RWPE1 (cell line): ENCODE measurements around the gene KDM4D.
"Not testable (repeated sequence)": the region's sequence is repeated elsewhere in the genome, so short reads cannot be mapped to it uniquely, and the experiment has no call there.

Source experiments
- CTCF ChIA-PET: fragments of 350-600 bp; sonication (Branson Sonifier 250); formaldehyde crosslinking; extraction: SDS; loops from one replicate; lab custom pipeline; 2021; lab: Yijun Ruan, JAX
- POLR2A ChIA-PET: fragments of 400-600 bp; formaldehyde crosslinking; extraction: SDS; loops from one replicate; lab custom pipeline; 2020; ENCODE audit warnings: antibody characterized with exemption; ENCODE audit not compliant: low non-redundant PET; lab: Yijun Ruan, JAX
- DNase-seq: peaks from one replicate; pipeline ENCODE4 v3.0.0; 2012; ENCODE audit warnings: low spot score
- H3K27ac ChIP-seq: fragments of 450-650 bp; 2 replicates; pipeline ENCODE4 v1.5.1; 2017
- TF ChIP-seq, protein P1 (sequence below): fragments of 450-650 bp; conservative IDR thresholded peaks from 2 replicates; pipeline ENCODE4 v1.5.1; 2017; ENCODE audit warnings: low read depth, mild to moderate bottlenecking

KDM4D gene

DNA sequence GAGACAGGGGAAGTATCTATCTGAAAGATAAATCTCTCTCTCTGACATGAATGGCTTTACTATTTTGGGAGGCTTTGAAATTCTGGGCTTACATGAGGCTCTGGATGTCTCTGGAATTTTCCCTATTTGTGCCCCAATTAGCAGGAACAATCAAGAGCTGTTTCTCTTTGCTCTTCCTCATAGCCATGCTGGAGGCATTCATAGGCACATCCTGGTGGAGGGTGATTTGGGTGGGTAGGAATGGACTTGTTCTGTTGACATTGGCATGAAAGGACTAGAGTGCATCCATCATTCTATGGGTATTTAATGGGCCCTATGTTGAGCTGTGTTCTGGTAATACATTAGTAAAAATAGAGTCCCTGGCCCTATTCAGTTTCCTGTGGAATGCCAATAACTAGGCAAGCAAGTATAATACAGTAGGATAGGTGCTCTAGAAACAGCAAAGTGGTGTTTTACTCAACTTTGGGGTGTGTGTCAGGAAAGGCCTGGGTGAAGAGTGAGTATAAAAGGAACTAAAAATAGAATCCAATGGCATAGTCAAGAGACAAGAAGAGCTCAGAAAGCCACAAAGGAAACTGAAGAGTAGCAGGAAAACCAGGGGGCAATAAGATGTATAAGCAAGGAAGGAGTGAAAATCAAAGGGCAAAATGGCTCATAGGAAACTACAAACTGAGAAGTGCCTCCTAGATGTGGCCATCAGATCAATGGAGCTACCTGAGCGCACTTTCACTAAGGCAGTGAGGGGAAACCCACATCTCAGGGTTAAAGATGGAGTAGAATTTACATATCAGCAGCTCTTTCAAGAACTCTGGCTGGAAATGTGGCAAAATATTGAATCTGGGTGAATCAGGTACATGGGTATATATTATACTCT, 45.2 kb upstream of the KDM4D start:
- ChIA-PET CTCF (interaction anchor here (0.5 kb wide), 1 partner anchor 30 kb away, joined by 3 read pairs; no protein-coding TSS in a partner anchor), POLR2A (no interaction called here)
- TF ChIP-seq, protein P1, sequence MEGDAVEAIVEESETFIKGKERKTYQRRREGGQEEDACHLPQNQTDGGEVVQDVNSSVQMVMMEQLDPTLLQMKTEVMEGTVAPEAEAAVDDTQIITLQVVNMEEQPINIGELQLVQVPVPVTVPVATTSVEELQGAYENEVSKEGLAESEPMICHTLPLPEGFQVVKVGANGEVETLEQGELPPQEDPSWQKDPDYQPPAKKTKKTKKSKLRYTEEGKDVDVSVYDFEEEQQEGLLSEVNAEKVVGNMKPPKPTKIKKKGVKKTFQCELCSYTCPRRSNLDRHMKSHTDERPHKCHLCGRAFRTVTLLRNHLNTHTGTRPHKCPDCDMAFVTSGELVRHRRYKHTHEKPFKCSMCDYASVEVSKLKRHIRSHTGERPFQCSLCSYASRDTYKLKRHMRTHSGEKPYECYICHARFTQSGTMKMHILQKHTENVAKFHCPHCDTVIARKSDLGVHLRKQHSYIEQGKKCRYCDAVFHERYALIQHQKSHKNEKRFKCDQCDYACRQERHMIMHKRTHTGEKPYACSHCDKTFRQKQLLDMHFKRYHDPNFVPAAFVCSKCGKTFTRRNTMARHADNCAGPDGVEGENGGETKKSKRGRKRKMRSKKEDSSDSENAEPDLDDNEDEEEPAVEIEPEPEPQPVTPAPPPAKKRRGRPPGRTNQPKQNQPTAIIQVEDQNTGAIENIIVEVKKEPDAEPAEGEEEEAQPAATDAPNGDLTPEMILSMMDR: no peak
- no peak for DNase-seq
- no peak overlapping the region for H3K27ac ChIP-seq

DNA sequence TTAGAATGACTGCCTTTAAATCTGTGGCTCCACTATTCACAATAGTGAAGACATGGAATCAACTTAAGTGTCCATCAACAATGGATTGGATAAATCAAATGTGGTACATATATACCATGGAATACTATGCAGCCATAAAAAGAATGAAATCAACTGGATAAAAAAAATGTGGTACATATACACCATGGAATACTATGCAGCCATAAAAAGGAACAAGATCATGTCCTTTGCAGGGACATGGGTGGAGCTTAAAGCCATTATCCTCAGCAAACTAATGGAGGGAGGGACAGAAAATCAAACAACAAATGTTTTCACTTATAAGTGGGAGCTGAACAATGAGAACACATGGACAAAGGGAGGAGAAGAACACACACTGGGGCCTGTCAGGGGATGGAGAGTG, 41.4 kb upstream of the KDM4D start:
- DNase-seq, H3K27ac ChIP-seq, POLR2A ChIA-PET: not testable (repeated sequence)
- CTCF ChIA-PET: interaction anchor here (0.5 to 0.6 kb wide), 2 partner anchors 103 to 879 kb away, joined by 3 to 4 read pairs; no protein-coding TSS in a partner anchor

DNA sequence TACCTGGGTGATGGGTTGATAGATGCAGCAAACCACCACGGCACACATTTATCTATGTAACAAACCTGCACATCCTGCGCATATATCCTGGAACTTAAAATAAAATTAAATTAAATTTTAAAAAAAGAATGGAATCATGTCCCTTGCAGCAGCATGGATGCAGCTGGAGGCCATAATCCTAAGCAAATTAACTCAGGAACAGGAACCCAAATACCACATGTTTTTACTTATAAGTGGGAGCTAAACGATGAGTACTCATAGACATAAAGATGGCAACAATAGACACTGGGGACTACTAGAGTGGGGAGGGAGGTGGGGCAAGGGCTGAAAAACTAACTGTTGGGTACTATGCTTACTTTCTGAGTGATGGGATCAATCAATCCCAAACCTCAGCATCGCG, 41.0 kb upstream of the KDM4D start:
- DNase-seq: no peak
- no peak overlapping the region for H3K27ac ChIP-seq
- ChIA-PET POLR2A (no interaction called here), CTCF (interaction anchor here (0.6 to 0.7 kb wide), 2 partner anchors 62 to 879 kb away, joined by 3 to 4 read pairs; no protein-coding TSS in a partner anchor)
- TF ChIP-seq, protein P1: no peak

DNA sequence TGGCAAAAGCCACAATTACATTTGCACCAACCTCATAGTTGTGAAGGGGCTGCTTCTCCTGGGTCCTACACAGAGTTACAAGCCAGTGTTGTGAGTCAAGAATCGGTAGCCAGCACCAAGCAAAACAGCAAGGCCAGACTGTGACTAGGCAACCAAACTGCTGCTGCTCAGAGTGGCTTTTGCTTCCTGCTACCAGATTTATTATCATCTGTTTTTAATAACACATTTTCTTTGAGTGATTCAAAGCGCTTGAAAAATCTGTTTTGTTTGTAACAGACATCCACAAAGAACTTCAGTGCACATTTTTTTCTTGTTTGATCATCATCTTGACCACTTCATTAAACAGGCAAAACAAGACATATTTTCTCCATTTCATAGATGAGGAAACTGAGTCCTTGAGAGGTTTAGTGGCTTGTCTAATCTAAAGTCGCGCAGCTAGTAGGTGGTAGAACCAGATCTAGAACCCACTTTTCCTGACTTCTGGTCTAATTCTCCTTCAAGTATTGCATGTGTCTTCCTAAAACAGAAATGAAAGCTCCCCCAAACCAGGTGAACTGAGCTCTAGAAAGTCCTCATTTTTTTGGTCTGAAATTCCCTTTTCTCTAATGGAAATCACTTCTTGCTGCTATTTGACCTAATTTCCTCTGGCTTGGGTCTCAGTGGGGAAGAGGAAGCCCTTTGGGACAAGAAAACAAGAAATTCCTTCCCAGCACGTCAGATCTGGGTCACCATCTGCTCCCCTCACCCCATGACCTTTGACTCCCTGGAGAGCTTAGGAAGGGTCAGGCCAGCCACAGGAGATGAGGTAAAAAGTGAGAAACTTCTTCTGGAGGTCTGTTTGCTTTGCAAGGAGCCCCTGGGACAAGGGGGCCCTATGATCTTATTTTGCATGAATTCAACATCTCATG, 40.0 kb upstream of the KDM4D start:
- TF ChIP-seq, protein P1: no peak
- ChIA-PET POLR2A (no interaction called here), CTCF (no interaction called here)

DNA sequence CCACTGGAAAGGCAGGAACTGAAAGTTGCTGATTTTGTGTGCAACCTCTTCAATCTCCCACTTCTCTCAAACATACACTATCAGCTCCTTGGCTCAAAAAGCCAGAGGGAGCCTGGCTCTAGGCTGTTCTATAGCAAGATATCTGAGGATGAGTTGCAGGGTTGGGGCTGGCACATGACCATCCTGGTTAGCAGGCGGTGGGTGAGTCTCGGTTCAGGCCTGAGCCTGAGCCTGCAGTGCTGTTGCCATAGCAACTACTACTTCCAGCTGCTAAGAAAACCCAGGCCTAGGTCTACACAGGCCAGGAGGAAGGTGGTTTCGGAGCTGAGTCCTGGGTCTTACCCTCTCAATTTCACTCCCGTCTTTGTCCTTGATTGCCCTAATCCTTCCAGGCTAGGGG, 39.1 kb upstream of the KDM4D start:
- CTCF ChIA-PET: no interaction called here
- no peak for DNase-seq
- POLR2A ChIA-PET: no interaction called here
- no peak overlapping the region for H3K27ac ChIP-seq
- TF ChIP-seq, protein P1: no peak

More for the DNA sequence above, 40.0 kb upstream of the KDM4D start:
- DNase-seq: no peak
- H3K27ac ChIP-seq: no peak overlapping the region

DNA sequence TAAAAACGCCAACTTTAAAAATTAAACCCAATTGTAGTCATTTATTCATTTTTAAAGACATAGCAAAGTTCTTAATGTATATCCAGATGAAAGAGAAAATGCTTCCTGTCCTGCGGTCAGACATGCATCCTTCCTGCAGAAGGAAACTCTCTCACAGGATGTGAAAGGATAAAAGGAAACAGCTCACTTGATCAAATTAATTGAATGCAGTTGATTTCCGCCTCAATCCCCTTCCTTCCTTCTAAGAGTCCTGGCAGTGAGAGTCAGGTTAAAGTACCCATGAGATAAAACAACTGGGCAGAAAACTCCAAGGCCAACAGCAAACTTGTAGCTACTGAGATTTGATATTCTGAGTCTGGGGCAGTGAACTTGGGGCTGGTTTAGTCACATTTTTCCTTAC, 38.7 kb upstream of the KDM4D start:
- TF ChIP-seq, protein P1: no peak
- ChIA-PET POLR2A (no interaction called here), CTCF (no interaction called here)
- DNase-seq: no peak
- H3K27ac ChIP-seq: no peak overlapping the region
